Left lung (tissue), 10 donors: ENCODE data around the gene ARHGEF4. TPM values are rescaled to one million over a fixed set of nuclear protein-coding genes. Genes with fewer than 3 reads are reported as not detected.

Source experiments
- ATAC-seq: fragments of 200-7000 bp; cut with Tn5 transposase; one replicate; pipeline ENCODE4 v1.9.1; 2020; ENCODE audit warnings: moderate library complexity
- DNase-seq, 4 donors: peaks; one replicate each; pipeline ENCODE4 v3.0.0-alpha.2; 2013 to 2020
- H3K27ac ChIP-seq, 2 donors: fragments of 200-600 bp; sonication (generic) in 1 of 2; one replicate each; pipeline versions ENCODE4 v1.5.0 to v1.8.0; 2020 to 2021
- H3K27me3 ChIP-seq, 2 donors: fragments of 200-600 bp; sonication (generic) in 1 of 2; one replicate each; pipeline versions ENCODE4 v1.5.0 to v1.8.0; 2020 to 2021
- H3K36me3 ChIP-seq, 2 donors: fragments of 200-600 bp; sonication (generic) in 1 of 2; one replicate each; pipeline versions ENCODE4 v1.5.0 to v1.8.0; 2020 to 2021
- H3K4me1 ChIP-seq, 2 donors: fragments of 200-600 bp; one replicate each; pipeline ENCODE4 v1.8.0; 2021
- H3K4me3 ChIP-seq, 2 donors: fragments of 200-600 bp; sonication (generic) in 1 of 2; one replicate each; pipeline versions ENCODE4 v1.5.0 to v1.8.0; 2020 to 2021; ENCODE audit warnings: mild to moderate bottlenecking in 1 of 2
- H3K9me3 ChIP-seq, 2 donors: fragments of 200-600 bp; sonication (generic) in 1 of 2; one replicate each; pipeline versions ENCODE4 v1.5.0 to v1.8.0; 2020 to 2021
- CTCF ChIP-seq, 2 donors: fragments of 200-600 bp; sonication (generic) in 1 of 2; IDR thresholded peaks; one replicate each; pipeline versions ENCODE4 v1.5.0 to v1.8.0; 2021; ENCODE audit warnings: antibody characterized with exemption in 2 of 2
- intact Hi-C, 2 donors: fragments of 100-400 bp; cut with DNase I; formaldehyde crosslinking; loops; one replicate each; pipeline versions ENCODE4 v1.11.2 to v1.14.2; 2022
- polyA plus RNA-seq, 6 donors: library from polyadenylated mRNA; unstranded; fragments of 120-200 nt; gene quantifications; one replicate each; pipeline ENCODE4 v1.2.1, GENCODE V29; 2013; ENCODE audit not compliant: insufficient read length in 6 of 6
- total RNA-seq, 2 donors: library from RNA; stranded (reverse); fragmentation: NEBNext Ultra II Directional; extraction: Animal tissue kit (Norgen Biotek cat#: 25700); gene quantifications; one replicate each; pipeline ENCODE4 v1.2.1, GENCODE V29; 2021
- donor health status: DM: no; HTN: yes; CAD: no.
- donor health status: DM: no; HTN: no; CAD: no.

ARHGEF4 gene
- total and polyA plus RNA-seq, 8 donors: 1.7 to 4.3 (median 2.8) TPM

GRCh38 chr2:130798472-130799218 is 38.1 kb upstream of the ARHGEF4 start:
- peak; percentile 1 for ATAC-seq
- intact Hi-C loops: loop anchor here in 1 of 2 donors (5.0 kb wide), 1 partner anchor 74 kb away; no protein-coding TSS in a partner anchor
- H3K36me3 ChIP-seq: no peaks in the 10 kb centered on the region
- no peaks in the 10 kb centered on the region for H3K9me3 ChIP-seq
- peaks cover 0 to 27% of the 10 kb centered on the region in 2 donors for H3K27me3 ChIP-seq
- H3K4me3 ChIP-seq: peak overlapping the region; percentile 73 to 91
- H3K27ac ChIP-seq: no peak overlapping the region
- DNase-seq: peak in 2 of 4 donors; percentile 44 to 69
- no peak for TF ChIP-seq CTCF (IDR thresholded peaks at IDR 0.05)
- H3K4me1 ChIP-seq: peaks cover 6 to 12% of the 10 kb centered on the region in 2 donors

DNA sequence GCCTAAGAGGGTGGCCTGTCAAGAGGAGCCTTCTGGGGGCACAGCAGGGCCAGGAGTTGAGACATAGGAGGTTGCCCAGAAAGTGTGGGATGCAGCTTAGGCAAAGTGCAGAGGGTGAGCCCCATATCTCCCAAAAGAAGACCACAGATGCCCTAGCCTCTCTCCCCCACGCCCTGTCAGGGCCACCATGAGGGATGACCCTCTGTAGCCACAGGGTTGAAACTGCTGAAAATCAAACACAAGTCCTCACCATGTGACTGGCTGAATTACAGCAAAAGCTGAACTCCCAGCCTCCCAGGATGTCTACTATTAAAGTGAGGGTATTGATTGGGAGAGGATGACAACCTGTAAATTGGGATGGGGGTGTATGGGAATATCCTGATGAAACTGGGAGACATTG is 37.4 kb upstream of the ARHGEF4 start:
- Histone ChIP-seq H3K27ac (no peak overlapping the region), H3K27me3 (peaks cover 0 to 22% of the 10 kb centered on the region in 2 donors), H3K4me1 (peaks cover 6 to 12% of the 10 kb centered on the region in 2 donors), H3K9me3 (no peaks in the 10 kb centered on the region), H3K36me3 (no peaks in the 10 kb centered on the region), H3K4me3 (no peak overlapping the region)
- no peak for DNase-seq
- no peak for ATAC-seq
- intact Hi-C loops: loop anchor here in 1 of 2 donors (5.0 kb wide), 1 partner anchor 73 kb away; no protein-coding TSS in a partner anchor
- TF ChIP-seq CTCF (IDR thresholded peaks at IDR 0.05): no peak

- DNase-seq: no peak
- no peak overlapping the region for H3K27ac ChIP-seq
- no peaks in the 10 kb centered on the region for H3K36me3 ChIP-seq
- no peak overlapping the region for H3K4me3 ChIP-seq
- TF ChIP-seq CTCF (IDR thresholded peaks at IDR 0.05): no peak
- intact Hi-C loops: no loop called here
- ATAC-seq: no peak
- peaks cover 0 to 6% of the 10 kb centered on the region in 2 donors for H3K27me3 ChIP-seq
- no peaks in the 10 kb centered on the region for H3K9me3 ChIP-seq
- no peaks in the 10 kb centered on the region for H3K4me1 ChIP-seq
These were observed 31.1 kb upstream of the ARHGEF4 start for GRCh38 chr2:130805613-130806012.

DNA sequence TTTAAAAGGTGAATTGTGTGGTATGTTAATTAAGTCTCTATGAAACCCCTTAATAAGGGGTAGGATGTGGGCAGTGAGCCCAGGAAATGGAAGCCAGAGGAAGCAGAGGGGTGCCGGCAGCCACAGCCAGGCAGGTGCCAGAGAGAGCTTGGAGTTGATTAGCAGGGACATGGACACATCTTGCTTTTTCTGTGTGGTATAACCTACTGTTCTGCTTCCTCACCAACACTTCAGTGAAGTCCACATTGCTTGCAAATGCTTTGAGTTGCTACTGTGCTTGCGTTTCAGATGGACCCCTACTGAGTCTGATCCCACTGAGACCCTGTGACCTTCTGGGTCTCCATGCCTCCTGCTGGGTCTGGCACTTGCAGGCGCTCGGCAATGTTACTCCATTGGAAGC is 30.3 kb upstream of the ARHGEF4 start:
- ATAC-seq: no peak
- no peak for DNase-seq
- no peak overlapping the region for H3K27ac ChIP-seq
- no peaks in the 10 kb centered on the region for H3K9me3 ChIP-seq
- H3K27me3 ChIP-seq: peaks cover 0 to 2% of the 10 kb centered on the region in 2 donors
- H3K4me1 ChIP-seq: no peaks in the 10 kb centered on the region
- H3K4me3 ChIP-seq: no peak overlapping the region
- no peaks in the 10 kb centered on the region for H3K36me3 ChIP-seq
- intact Hi-C loops: no loop called here
- no peak for TF ChIP-seq CTCF (IDR thresholded peaks at IDR 0.05)

- Histone ChIP-seq H3K27me3 (peaks cover 0 to 6% of the 10 kb centered on the region in 2 donors), H3K27ac (no peak overlapping the region), H3K4me3 (no peak overlapping the region), H3K36me3 (no peaks in the 10 kb centered on the region), H3K9me3 (no peaks in the 10 kb centered on the region), H3K4me1 (no peaks in the 10 kb centered on the region)
- no peak for TF ChIP-seq CTCF (IDR thresholded peaks at IDR 0.05)
- no peak for DNase-seq
- intact Hi-C loops: no loop called here
- no peak for ATAC-seq
These were observed 28.9 kb upstream of the ARHGEF4 start for GRCh38 chr2:130807659-130808385.
